GM21825 (cell line): Measurements from ENCODE around the gene MAP3K20.
"Not testable (repeated sequence)": the region's sequence is repeated elsewhere in the genome, so short reads cannot be mapped to it uniquely, and the experiment has no call there.

ENCODE experiments used
- ATAC-seq: cut with Tn5 transposase; IDR thresholded peaks from one replicate; pipeline ENCODE4 v1.9.1; 2021; ENCODE audit warnings: mild to moderate bottlenecking, moderate library complexity; ENCODE audit not compliant: unreplicated experiment

MAP3K20 gene

GRCh38 chr2:173191601-173192000, 116.0 kb downstream of the MAP3K20 start:
- ATAC-seq, result no peak

- no peak for ATAC-seq
Observed at GRCh38 chr2:173192071-173192470, 116.4 kb downstream of the MAP3K20 start.

GRCh38 chr2:173193925-173194324, 118.3 kb downstream of the MAP3K20 start:
- ATAC-seq, result no peak

GRCh38 chr2:173195100-173195499, 119.5 kb downstream of the MAP3K20 start:
- ATAC-seq, result no peak

GRCh38 chr2:173196080-173196479, 120.4 kb downstream of the MAP3K20 start:
- ATAC-seq, result no peak

- ATAC-seq, result no peak
Observed at GRCh38 chr2:173196638-173197037, 121.0 kb downstream of the MAP3K20 start.

- ATAC-seq, result no peak
Observed at GRCh38 chr2:173198327-173198726, 122.7 kb downstream of the MAP3K20 start.

- ATAC-seq, result no peak
Observed at GRCh38 chr2:173199294-173199693, 123.6 kb downstream of the MAP3K20 start.

- no peak for ATAC-seq
Observed at GRCh38 chr2:173202570-173202969, 126.9 kb downstream of the MAP3K20 start.

- ATAC-seq, result no peak
Observed at GRCh38 chr2:173204316-173204715, 128.7 kb downstream of the MAP3K20 start.

- no peak for ATAC-seq
Observed at GRCh38 chr2:173205375-173205774, 129.7 kb downstream of the MAP3K20 start.

GRCh38 chr2:173207124-173207523, 131.5 kb downstream of the MAP3K20 start:
- ATAC-seq, result not testable (repeated sequence)

GRCh38 chr2:173210270-173211196, 134.9 kb downstream of the MAP3K20 start:
- ATAC-seq, result no peak

GRCh38 chr2:173213181-173213580, 137.5 kb downstream of the MAP3K20 start:
- ATAC-seq, result no peak

GRCh38 chr2:173214213-173214612, 138.6 kb downstream of the MAP3K20 start:
- no peak for ATAC-seq

- no peak for ATAC-seq
Observed at GRCh38 chr2:173215316-173215715, 139.7 kb downstream of the MAP3K20 start.

GRCh38 chr2:173216051-173216450, 140.4 kb downstream of the MAP3K20 start:
- ATAC-seq, result no peak

- no peak for ATAC-seq
Observed at GRCh38 chr2:173216668-173217067, 141.0 kb downstream of the MAP3K20 start.

- no peak for ATAC-seq
Observed at GRCh38 chr2:173217116-173217840, 141.6 kb downstream of the MAP3K20 start.

GRCh38 chr2:173218326-173219056, 142.8 kb downstream of the MAP3K20 start:
- ATAC-seq, result no peak

- no peak for ATAC-seq
Observed at GRCh38 chr2:173221132-173221695, 145.6 kb downstream of the MAP3K20 start.
